Adrenal gland (tissue), 5 donors: Measurements from ENCODE around the gene SDR39U1.

Experiments used
- CTCF ChIP-seq, 6 experiments: fragments of 450-650 bp in 4 of 6; fragments of 200-600 bp in 2 of 6; sonication (generic) in 1 of 6; IDR thresholded peaks; 1 replicate in 5 of 6; 2 replicates in 1 of 6; pipeline versions ENCODE4 v1.5.1 to v1.8.0; 2016 to 2021; ENCODE audit warnings: antibody characterized with exemption in 6 of 6, mild to moderate bottlenecking in 2 of 6, moderate library complexity in 1 of 6
- POLR2A ChIP-seq, 2 donors: fragments of 450-650 bp; IDR thresholded peaks; one replicate each; pipeline ENCODE4 v1.6.1; 2017; ENCODE audit warnings: antibody characterized with exemption in 2 of 2, mild to moderate bottlenecking in 2 of 2, moderate library complexity in 1 of 2
- donor health status: DM: no; HTN: no; CAD: no.

- no peak for TF ChIP-seq POLR2A (IDR thresholded peaks at IDR 0.05)
- TF ChIP-seq CTCF (IDR thresholded peaks at IDR 0.05) = no peak
These were observed 27.7 kb downstream of the SDR39U1 start for GRCh38 chr14:24414732-24415420.
